IMR-90 (cell line): ENCODE data around the gene HECW1. TPM values are rescaled to one million over a fixed set of nuclear protein-coding genes. Genes with fewer than 3 reads are reported as not detected.

Source experiments
- ATAC-seq: fragments of 200-7000 bp; cut with Tn5 transposase; 2 replicates; pipeline ENCODE4 v1.9.1; 2020; ENCODE audit warnings: low read depth, mild to moderate bottlenecking, moderate library complexity
- BruUV-seq: library from RNA; stranded (reverse); fragments of 400-500 nt; replicated peaks from 2 replicates; lab custom pipeline; 2021; lab: Mats Ljungman, UMichigan
- CTCF ChIA-PET: fragments of 300-600 bp; formaldehyde crosslinking; extraction: SDS; loops from one replicate; lab custom pipeline; 2021; ENCODE audit warnings: antibody characterized with exemption; lab: Yijun Ruan, JAX
- POLR2A ChIA-PET: fragments of 300-600 bp; sonication (Branson Sonifier 250); formaldehyde crosslinking; loops from one replicate; lab custom pipeline; 2022; ENCODE audit warnings: antibody characterized with exemption; ENCODE audit not compliant: unreplicated experiment; lab: Charles Lee
- DNase-seq: peaks from one replicate; pipeline ENCODE4 v3.0.0; 2013
- H2AFZ ChIP-seq: replicated peaks from 2 replicates; pipeline ENCODE3; 2013; ENCODE audit warnings: low read length, mild to moderate bottlenecking; ENCODE audit not compliant: poor library complexity
- H2AK5ac ChIP-seq: 2 replicates; pipeline ENCODE4 v1.6.1; 2013; ENCODE audit warnings: low read depth, low read length, inconsistent platforms
- H2AK9ac ChIP-seq: replicated peaks from 2 replicates; pipeline ENCODE3; 2013; ENCODE audit warnings: mild to moderate bottlenecking, low read depth, low read length, moderate library complexity; ENCODE audit not compliant: poor library complexity
- H2BK120ac ChIP-seq: 2 replicates; pipeline ENCODE4 v1.6.1; 2013; ENCODE audit warnings: low read depth, low read length, inconsistent platforms
- H2BK15ac ChIP-seq: 3 replicates; pipeline ENCODE4 v1.6.1; 2013; ENCODE audit warnings: low read depth, low read length, inconsistent platforms
- H2BK20ac ChIP-seq: 2 replicates; pipeline ENCODE4 v1.6.1; 2013; ENCODE audit warnings: low read depth, mild to moderate bottlenecking, inconsistent platforms, low read length, moderate library complexity
- H2BK5ac ChIP-seq: 2 replicates; pipeline ENCODE4 v1.6.1; 2013; ENCODE audit warnings: mild to moderate bottlenecking, low read depth, low read length, inconsistent platforms; ENCODE audit not compliant: poor library complexity, severe bottlenecking
- H3K14ac ChIP-seq: replicated peaks from 2 replicates; pipeline ENCODE4 v1.6.1; 2013; ENCODE audit warnings: low read depth, low read length, inconsistent platforms
- H3K18ac ChIP-seq: 2 replicates; pipeline ENCODE4 v1.6.1; 2013; ENCODE audit warnings: low read depth, low read length, control low read depth
- H3K23ac ChIP-seq: 2 replicates; pipeline ENCODE4 v1.6.1; 2013; ENCODE audit warnings: low read depth, low read length, inconsistent platforms
- H3K27ac ChIP-seq: 2 replicates; pipeline ENCODE4 v1.5.1; 2013; ENCODE audit warnings: mild to moderate bottlenecking, control low read depth, low read length; ENCODE audit not compliant: insufficient read depth
- H3K27me3 ChIP-seq: 2 replicates; pipeline ENCODE4 v1.6.1; 2013; ENCODE audit warnings: low read length; ENCODE audit not compliant: control insufficient read depth, insufficient read depth
- H3K36me3 ChIP-seq: 2 replicates; pipeline ENCODE4 v1.6.1; 2013; ENCODE audit warnings: low read length, mixed read lengths; ENCODE audit not compliant: control insufficient read depth, insufficient read depth
- H3K4ac ChIP-seq: 2 replicates; pipeline ENCODE4 v1.6.1; 2013; ENCODE audit warnings: low read depth, low read length, inconsistent platforms
- H3K4me1 ChIP-seq: 2 replicates; pipeline ENCODE4 v1.6.1; 2013; ENCODE audit warnings: low read length, mixed read lengths; ENCODE audit not compliant: control insufficient read depth, insufficient read depth
- H3K4me2 ChIP-seq: 2 replicates; pipeline ENCODE4 v1.6.1; 2013; ENCODE audit warnings: low read depth, mild to moderate bottlenecking, control low read depth, low read length, moderate library complexity
- H3K4me3 ChIP-seq: 2 replicates; pipeline ENCODE4 v1.5.1; 2013; ENCODE audit warnings: low read depth, mild to moderate bottlenecking, control low read depth, low read length, moderate library complexity; ENCODE audit not compliant: insufficient read depth
- H3K56ac ChIP-seq: 2 replicates; pipeline ENCODE4 v1.6.1; 2013; ENCODE audit warnings: low read length, inconsistent platforms; ENCODE audit not compliant: insufficient read depth; ENCODE audit errors: extremely low read depth
- H3K79me1 ChIP-seq, 2 experiments: 2 replicates each; pipeline ENCODE4 v1.6.1; 2013; ENCODE audit warnings: low read length in 2 of 2, inconsistent platforms in 1 of 2, low read depth in 1 of 2
- H3K9ac ChIP-seq: 2 replicates; pipeline ENCODE4 v1.6.1; 2013; ENCODE audit warnings: low read depth, low read length, control low read depth
- H3K9me1 ChIP-seq: 2 replicates; pipeline ENCODE4 v1.6.1; 2013; ENCODE audit warnings: low read length, inconsistent platforms; ENCODE audit not compliant: insufficient read depth
- H3K9me3 ChIP-seq: 2 replicates; pipeline ENCODE4 v1.6.1; 2013; ENCODE audit warnings: low read length; ENCODE audit not compliant: control insufficient read depth, insufficient read depth
- H4K20me1 ChIP-seq: 2 replicates; pipeline ENCODE4 v1.6.1; 2013; ENCODE audit warnings: low read length, inconsistent platforms; ENCODE audit not compliant: insufficient read depth
- H4K5ac ChIP-seq: 2 replicates; pipeline ENCODE4 v1.6.1; 2013; ENCODE audit warnings: mild to moderate bottlenecking, low read depth, low read length, control low read depth
- H4K8ac ChIP-seq, 2 experiments: 2 replicates each; pipeline ENCODE4 v1.6.1; 2013; ENCODE audit warnings: low read depth in 2 of 2, low read length in 2 of 2, control low read depth in 1 of 2, inconsistent platforms in 1 of 2
- H4K91ac ChIP-seq: 2 replicates; pipeline ENCODE4 v1.6.1; 2013; ENCODE audit warnings: low read depth, low read length, inconsistent platforms; ENCODE audit not compliant: insufficient read depth
- BHLHE40 ChIP-seq: fragments of 150-350 bp; IDR thresholded peaks from 2 replicates; pipeline ENCODE4 v1.6.1; 2016; ENCODE audit warnings: mild to moderate bottlenecking, low read depth, low read length
- CEBPB ChIP-seq: IDR thresholded peaks from 2 replicates; pipeline ENCODE4 v1.6.1; 2012; ENCODE audit warnings: low read depth, low read length, improper control_type of control experiment
- CHD1 ChIP-seq: IDR thresholded peaks from 2 replicates; pipeline ENCODE4 v1.6.1; 2012; ENCODE audit warnings: low read depth, low read length, improper control_type of control experiment
- ELK1 ChIP-seq: fragments of 150-350 bp; IDR thresholded peaks from 2 replicates; pipeline ENCODE4 v1.6.1; 2016; ENCODE audit warnings: low read depth, mild to moderate bottlenecking, low read length, moderate library complexity, borderline replicate concordance
- MAFK ChIP-seq: IDR thresholded peaks from 2 replicates; pipeline ENCODE4 v1.6.1; 2012; ENCODE audit warnings: low read depth, low read length, improper control_type of control experiment
- MAZ ChIP-seq: IDR thresholded peaks from 2 replicates; pipeline ENCODE4 v1.6.1; 2012; ENCODE audit warnings: low read depth, mild to moderate bottlenecking, low read length, improper control_type of control experiment, moderate library complexity, borderline replicate concordance
- MXI1 ChIP-seq: IDR thresholded peaks from 2 replicates; pipeline ENCODE4 v1.6.1; 2012; ENCODE audit warnings: low read depth, mild to moderate bottlenecking, low read length, moderate library complexity, borderline replicate concordance
- NFE2L2 ChIP-seq: fragments of 150-350 bp; IDR thresholded peaks from 2 replicates; pipeline ENCODE4 v1.6.1; 2016; ENCODE audit warnings: low read depth, mild to moderate bottlenecking, low read length
- RAD21 ChIP-seq: IDR thresholded peaks from 2 replicates; pipeline ENCODE4 v1.6.1; 2012; ENCODE audit warnings: low read length, improper control_type of control experiment
- SMC3 ChIP-seq: fragments of 150-350 bp; IDR thresholded peaks from 2 replicates; pipeline ENCODE4 v1.6.1; 2016; ENCODE audit warnings: low read depth, mild to moderate bottlenecking, antibody characterized with exemption, low read length, moderate library complexity
- USF2 ChIP-seq: fragments of 150-350 bp; IDR thresholded peaks from 2 replicates; pipeline ENCODE4 v1.6.1; 2017; ENCODE audit warnings: mild to moderate bottlenecking, antibody characterized with exemption, low read length, low read depth
- WGBS, 2 experiments: methylation state at CpG; one replicate each; pipeline versions ENCODE4 v1.1.5 to v1.1.7; 2013; ENCODE audit warnings: missing lambda C conversion rate in 2 of 2; ENCODE audit not compliant: insufficient read length in 1 of 2; ENCODE audit errors: extremely low coverage in 2 of 2; 5-methylcytosine and 5-hydroxymethylcytosine counted together
- dilution Hi-C: fragments of 300-500 bp; cut with HindIII; formaldehyde crosslinking; loops from one replicate; pipeline ENCODE4 v1.14.3; 2018; ENCODE audit warnings: low sequenced_read_pairs; ENCODE audit not compliant: unreplicated experiment
- in situ Hi-C: fragments of 300-500 bp; cut with MboI; formaldehyde crosslinking; loops from 3 replicates; pipeline ENCODE4 v1.14.3; 2019; ENCODE audit warnings: low sequenced_read_pairs, inconsistent platforms, mixed read lengths
- intact Hi-C: fragments of 100-400 bp; cut with micrococcal nuclease; formaldehyde crosslinking; loops from 2 replicates; pipeline ENCODE4 v1.10.0; 2022
- polyA plus RNA-seq, 3 experiments: library from polyadenylated mRNA; depleted of rRNA; stranded (reverse); fragments of >200 nt; gene quantifications; 2 replicates each; pipeline ENCODE4 v1.2.3, GENCODE V29; 2012; ENCODE audit warnings: low replicate concordance in 1 of 3
- total RNA-seq: library from RNA; depleted of rRNA; stranded (reverse); fragments of >200 nt; gene quantifications from 2 replicates; pipeline ENCODE4 v1.2.3, GENCODE V29; 2012
- TF ChIP-seq, protein P1 (sequence below): conservative IDR thresholded peaks from 2 replicates; pipeline ENCODE4 v1.5.1; 2012; ENCODE audit warnings: mild to moderate bottlenecking, low read depth, low read length, improper control_type of control experiment

The HECW1 gene
- total and polyA plus RNA-seq, 2 of the 4 experiments (the other 2 are of a cell fraction) = 0.56 to 1.3 TPM

DNA sequence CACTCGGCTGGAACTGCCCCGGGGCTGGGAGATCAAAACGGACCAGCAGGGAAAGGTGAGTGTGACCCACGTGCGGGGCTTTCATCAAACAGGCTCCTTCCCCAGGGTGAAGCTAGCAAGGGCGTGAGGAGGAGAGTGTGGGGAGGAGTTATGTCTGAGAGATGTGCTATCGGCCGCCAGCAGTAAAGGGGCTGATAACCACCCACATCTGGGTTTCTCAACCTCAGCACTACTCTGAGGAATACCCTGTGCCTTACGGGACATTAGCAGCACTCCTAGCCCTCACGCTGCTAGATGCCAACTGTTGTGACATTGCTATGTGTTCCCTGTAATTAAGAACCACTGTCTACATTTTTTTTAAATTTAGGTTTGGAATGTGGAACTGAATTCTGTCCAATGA is 356.6 kb downstream of the HECW1 start:
- H3K4me2 ChIP-seq = no peak overlapping the region
- H3K56ac ChIP-seq = no peak overlapping the region
- no peaks in the 10 kb centered on the region for H3K36me3 ChIP-seq
- TF ChIP-seq CHD1 (no peak), ELK1 (no peak), RAD21 (no peak), MXI1 (no peak), USF2 (no peak), BHLHE40 (no peak), MAFK (no peak), MAZ (no peak), SMC3 (no peak), NFE2L2 (no peak), CEBPB (no peak)
- TF ChIP-seq, protein P1, sequence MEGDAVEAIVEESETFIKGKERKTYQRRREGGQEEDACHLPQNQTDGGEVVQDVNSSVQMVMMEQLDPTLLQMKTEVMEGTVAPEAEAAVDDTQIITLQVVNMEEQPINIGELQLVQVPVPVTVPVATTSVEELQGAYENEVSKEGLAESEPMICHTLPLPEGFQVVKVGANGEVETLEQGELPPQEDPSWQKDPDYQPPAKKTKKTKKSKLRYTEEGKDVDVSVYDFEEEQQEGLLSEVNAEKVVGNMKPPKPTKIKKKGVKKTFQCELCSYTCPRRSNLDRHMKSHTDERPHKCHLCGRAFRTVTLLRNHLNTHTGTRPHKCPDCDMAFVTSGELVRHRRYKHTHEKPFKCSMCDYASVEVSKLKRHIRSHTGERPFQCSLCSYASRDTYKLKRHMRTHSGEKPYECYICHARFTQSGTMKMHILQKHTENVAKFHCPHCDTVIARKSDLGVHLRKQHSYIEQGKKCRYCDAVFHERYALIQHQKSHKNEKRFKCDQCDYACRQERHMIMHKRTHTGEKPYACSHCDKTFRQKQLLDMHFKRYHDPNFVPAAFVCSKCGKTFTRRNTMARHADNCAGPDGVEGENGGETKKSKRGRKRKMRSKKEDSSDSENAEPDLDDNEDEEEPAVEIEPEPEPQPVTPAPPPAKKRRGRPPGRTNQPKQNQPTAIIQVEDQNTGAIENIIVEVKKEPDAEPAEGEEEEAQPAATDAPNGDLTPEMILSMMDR = no peak
- no peak overlapping the region for H3K23ac ChIP-seq
- H3K27me3 ChIP-seq = peaks cover 12% of the 10 kb centered on the region
- H2AK5ac ChIP-seq = no peak overlapping the region
- H2BK5ac ChIP-seq = no peak overlapping the region
- peaks cover 2% of the 10 kb centered on the region; the same call in 1 of the 2 replicates for H3K4me1 ChIP-seq
- H2BK15ac ChIP-seq = no peak overlapping the region
- no peak overlapping the region for H4K8ac ChIP-seq
- H2BK120ac ChIP-seq = no peak overlapping the region
- H3K27ac ChIP-seq = no peak overlapping the region
- H2AK9ac ChIP-seq = no peak overlapping the region
- ChIA-PET POLR2A (no interaction called here), CTCF (no interaction called here)
- no peak overlapping the region for H3K14ac ChIP-seq
- no peaks in the 10 kb centered on the region for H3K79me1 ChIP-seq
- no peaks in the 10 kb centered on the region for H3K9me3 ChIP-seq
- ATAC-seq = no peak
- WGBS, 2 experiments = no CpG with 5 or more reads among the region's 10 CpGs
- no peak overlapping the region for H3K4ac ChIP-seq
- H3K9me1 ChIP-seq = no peaks in the 10 kb centered on the region; the same call in 1 of the 2 replicates
- in situ Hi-C loops (no loop called here), dilution Hi-C loops (no loop called here), intact Hi-C loops (no loop called here)
- H3K9ac ChIP-seq = no peak overlapping the region
- DNase-seq = no peak
- H4K91ac ChIP-seq = no peak overlapping the region
- H4K20me1 ChIP-seq = no peaks in the 10 kb centered on the region
- H3K4me3 ChIP-seq = no peak overlapping the region
- no TSS peak for BruUV-seq
- no peak overlapping the region for H4K5ac ChIP-seq
- H3K18ac ChIP-seq = no peak overlapping the region
- no peak overlapping the region for H2BK20ac ChIP-seq
- no peak overlapping the region for H2AFZ ChIP-seq
